ENCODE data around the gene ZDHHC3.
A peak's percentile ranks its signal among the peaks of the same experiment; 100 is the strongest.

Gene ZDHHC3

DNA sequence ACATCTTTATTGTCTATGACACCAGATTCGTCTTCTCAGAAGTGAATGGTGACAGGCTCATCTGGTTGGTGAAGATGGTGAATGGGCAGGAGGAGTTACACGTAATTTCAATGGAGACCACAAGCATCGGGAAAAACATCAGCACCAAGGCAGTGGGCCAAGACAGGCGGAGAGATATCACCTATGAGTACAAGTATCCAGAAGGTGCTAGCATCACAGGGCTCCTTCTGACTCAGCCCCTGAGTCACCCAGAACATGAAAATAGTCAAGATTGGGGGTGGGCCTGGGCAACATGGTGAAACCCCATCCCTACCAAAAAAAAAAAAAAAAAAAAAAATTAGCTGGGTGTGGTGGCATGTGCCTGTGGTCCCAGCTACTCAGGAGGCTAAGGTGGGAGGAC is 69.0 kb downstream of the ZDHHC3 start:
- no peak overlapping the region for H3K4me3 ChIP-seq (ENCODE audit: low read depth, low read length)
- DNase-seq (ENCODE audit: low read depth): no peak

DNA sequence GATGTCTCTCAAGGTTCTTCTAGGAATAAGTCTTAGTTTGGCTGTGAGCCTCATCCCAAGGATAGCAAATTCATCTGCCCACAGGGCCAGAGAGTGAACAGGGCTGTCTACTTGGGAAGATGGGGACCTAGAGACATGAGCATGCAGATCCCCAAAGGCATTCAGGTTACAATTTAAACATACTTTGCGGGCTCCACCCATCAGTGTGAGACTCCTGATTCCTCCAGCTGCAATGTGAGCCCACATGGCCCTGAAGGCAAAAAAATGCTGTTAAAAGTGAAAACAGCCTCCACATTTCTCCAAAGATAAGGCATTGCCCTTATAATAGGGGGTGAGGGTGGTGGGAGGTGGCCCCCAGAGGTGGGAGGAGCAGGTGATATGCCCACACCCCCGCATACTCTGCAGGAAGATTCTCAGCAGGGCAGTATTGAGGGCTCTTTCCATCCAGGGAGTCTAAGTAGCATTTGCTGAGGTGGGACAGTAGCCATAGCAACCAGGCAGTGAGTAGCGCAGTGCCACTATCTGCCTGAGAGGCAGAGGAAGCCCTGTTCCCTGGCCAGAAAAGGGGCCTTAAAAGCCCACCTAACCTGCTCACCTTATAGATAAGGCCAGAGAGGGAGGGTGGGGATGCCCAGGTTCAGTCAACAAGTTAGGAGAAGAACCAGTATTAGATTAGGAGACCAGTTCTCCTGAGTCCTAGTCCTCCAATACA is 70.4 kb downstream of the ZDHHC3 start:
- no peak overlapping the region for H3K4me3 ChIP-seq (ENCODE audit: low read depth, low read length)
- DNase-seq (ENCODE audit: low read depth): no peak

DNA sequence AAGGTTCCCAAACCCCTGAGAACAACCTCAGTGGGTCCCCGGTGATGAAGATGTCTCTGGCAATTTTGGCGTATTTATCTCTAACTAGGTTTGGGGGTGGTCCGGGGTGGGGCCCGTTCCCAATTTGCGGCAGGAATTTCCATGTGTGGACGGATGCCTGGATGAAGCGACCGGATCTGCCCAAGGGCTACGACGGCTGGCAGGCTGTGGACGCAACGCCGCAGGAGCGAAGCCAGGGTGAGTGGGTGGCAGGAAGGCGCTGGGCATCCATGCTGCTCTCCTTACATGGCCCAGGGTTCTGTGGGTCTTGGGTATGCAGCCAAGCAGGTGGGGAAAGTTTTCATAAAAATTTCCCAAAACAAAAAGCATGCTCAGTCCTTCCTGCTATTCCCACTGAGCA is 72.2 kb downstream of the ZDHHC3 start:
- DNase-seq (ENCODE audit: low read depth): no peak
- H3K4me3 ChIP-seq (ENCODE audit: low read depth, low read length): no peak overlapping the region

DNA sequence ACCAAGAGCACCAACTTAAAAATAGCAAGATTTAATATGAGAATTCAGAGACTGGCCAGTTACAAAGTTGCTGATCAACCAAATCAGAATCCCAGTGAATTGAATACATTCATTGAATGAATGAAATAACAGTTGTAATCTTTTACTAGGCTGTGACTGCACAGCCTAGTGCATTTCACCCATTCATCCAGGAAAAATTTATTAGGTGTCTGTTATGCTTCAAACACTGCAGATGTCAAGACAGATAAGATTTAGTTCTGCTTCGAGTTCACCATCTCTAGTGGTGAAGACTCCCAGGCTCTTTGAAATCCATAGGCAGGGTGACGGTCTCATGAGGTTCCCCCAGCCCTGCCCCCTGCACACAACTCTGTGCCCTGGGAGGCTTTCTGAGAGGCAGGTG is 72.7 kb downstream of the ZDHHC3 start:
- DNase-seq (ENCODE audit: low read depth): no peak
- no peak overlapping the region for H3K4me3 ChIP-seq (ENCODE audit: low read depth, low read length)

DNA sequence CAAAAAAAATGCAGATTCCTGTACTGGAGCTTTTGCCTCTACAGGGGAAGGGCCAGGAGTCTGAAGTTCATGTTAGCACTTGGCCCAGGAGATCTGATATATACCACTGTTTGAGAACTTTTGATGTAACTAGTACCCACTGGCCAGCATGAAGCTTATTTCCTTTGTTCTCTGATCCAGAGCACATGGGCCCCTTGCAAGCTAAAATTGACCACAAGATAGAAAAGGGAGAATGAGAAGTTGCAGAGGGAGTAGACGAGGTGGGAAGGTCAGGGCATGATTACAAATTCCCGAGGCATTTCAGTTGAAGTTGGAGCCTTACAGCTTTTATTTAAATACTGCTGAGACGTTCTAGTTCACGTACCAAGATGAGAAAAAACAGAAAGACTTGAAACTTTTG is 73.3 kb downstream of the ZDHHC3 start:
- H3K4me3 ChIP-seq (ENCODE audit: low read depth, low read length): no peak overlapping the region
- DNase-seq (ENCODE audit: low read depth): no peak

DNA sequence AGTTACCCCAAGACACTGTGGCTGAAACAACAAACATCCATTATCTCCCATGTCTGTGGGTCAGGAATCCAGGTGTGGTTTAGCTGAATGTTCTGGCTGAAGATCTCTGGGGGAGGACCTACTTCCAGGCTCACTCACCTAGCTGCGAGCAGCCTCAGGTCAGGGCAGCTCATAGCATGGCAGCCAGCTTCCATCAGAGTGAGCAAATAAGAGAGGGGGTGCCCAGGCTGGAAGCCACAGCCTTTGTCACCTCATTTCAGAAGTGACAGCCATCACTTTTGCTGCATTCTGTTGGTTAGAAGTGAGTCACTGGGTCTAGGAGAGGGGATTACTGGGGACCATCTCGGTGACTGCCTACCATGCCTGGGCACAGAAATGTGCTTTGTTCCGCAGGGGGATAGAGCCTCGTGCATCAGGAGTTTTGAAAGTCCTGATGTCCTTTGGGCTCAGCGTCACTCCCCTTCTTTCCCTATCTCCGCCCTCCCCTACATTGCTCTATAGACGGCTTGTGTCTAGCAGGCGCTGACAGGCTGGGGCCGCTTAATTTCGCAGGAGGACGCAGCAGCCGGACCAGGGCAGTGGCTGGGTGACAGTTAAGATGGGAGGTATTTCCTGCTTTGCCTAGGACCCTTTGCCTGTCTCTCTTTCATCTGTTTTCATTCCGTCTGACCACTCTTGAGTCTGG is 76.1 kb downstream of the ZDHHC3 start:
- no peak for DNase-seq (ENCODE audit: low read depth)
- H3K4me3 ChIP-seq (ENCODE audit: low read depth, low read length): no peak overlapping the region

DNA sequence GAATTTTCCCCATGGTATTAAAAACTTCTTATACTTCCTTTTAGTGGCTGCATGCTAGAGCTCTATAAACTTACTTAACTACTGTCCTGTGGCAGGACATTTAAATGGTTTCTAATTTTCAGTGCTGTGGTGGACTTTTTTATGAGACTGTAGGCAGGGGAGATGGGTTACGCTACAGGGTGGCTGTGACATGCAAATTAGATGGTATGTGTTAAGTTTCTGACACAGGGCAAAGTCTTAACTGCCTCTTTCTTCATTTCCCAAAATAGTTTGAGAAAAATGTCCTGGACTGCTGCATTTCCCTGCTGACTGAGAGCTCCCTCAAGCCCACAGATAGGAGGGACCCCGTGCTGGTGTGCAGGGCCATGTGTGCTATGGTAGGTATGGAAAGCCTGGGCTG is 79.5 kb downstream of the ZDHHC3 start:
- DNase-seq (ENCODE audit: low read depth): no peak
- no peak overlapping the region for H3K4me3 ChIP-seq (ENCODE audit: low read depth, low read length)

DNA sequence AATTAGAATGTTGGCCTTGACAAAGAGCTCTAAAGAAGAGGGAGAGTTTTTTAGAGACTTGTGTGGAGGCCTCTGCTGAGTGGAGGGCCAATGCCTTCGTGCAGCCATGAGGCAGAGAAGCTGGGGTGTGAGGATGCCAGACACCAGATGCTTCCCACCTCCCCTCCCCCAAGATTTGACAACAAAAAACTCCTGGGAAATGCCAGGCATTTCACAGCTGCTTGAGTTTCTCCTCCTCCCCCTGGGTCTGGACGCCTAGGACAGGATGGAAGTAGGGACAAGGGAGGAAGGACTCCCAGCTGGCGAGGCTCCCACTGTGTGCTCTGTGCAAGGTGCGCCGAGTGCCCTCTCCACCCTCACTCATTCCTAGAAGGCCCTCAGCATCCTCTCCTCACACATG is 81.5 kb downstream of the ZDHHC3 start:
- DNase-seq (ENCODE audit: low read depth): no peak
- H3K4me3 ChIP-seq (ENCODE audit: low read depth, low read length): no peak overlapping the region

DNA sequence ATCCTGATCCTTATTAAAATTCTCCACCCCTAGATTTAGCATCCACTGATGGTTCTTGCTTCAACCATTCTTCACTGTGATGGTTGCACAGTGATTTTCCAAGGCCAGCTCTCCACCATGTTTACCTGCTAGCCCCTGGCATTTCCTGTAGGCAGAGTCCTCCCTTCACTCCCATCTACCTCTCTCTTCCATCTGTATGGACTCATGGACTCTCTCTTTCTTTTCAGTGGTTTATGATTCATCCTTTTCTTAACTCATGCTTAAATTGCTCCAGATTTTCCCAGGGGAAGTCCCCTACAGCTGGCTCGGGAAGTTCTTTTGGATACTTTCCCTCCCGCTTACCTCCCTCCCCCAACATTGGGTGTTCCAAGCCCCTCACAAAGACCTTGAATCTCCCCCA is 82.9 kb downstream of the ZDHHC3 start:
- no peak overlapping the region for H3K4me3 ChIP-seq (ENCODE audit: low read depth, low read length)
- DNase-seq (ENCODE audit: low read depth): peak; percentile 62

DNA sequence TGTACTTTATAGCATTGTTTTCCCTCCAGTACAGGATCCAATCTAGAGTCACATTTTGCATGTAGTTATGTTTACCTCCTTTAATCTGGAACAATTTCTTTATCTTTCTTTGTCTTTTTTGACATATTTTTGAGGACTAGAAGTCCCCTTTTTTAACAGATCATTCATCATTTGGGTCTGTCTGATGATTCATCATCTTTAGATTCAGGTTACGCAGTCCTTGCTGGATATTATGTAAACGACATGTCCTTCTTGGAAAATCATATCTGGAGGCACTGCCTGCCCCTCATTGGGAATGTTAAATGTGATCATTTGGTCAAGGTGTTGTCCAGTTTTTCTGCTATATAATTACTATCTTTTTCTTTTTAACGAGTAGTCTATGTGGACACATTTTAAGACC is 83.3 kb downstream of the ZDHHC3 start:
- H3K4me3 ChIP-seq (ENCODE audit: low read depth, low read length): no peak overlapping the region
- DNase-seq (ENCODE audit: low read depth): peak; percentile 46

DNA sequence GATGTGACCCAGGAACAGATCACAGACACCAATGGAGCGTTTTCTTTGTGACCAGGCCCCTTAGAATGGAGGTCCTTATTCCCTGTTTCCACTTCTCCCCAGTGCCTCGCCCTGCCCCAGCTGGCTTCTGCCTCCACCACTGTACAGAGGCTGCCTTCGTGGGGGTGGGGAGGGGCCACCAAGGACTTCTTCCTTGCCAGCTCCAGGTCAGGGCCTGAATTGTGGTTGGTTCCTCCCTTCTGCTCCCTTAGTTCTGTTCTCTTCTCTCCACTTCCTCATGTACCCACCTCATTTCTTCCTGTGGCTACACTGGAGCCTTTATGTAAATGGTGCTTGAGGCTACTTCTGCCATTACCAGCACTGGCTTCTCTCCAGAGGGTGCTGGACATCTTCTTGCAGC is 85.1 kb downstream of the ZDHHC3 start:
- no peak for DNase-seq (ENCODE audit: low read depth)
- no peak overlapping the region for H3K4me3 ChIP-seq (ENCODE audit: low read depth, low read length)

DNA sequence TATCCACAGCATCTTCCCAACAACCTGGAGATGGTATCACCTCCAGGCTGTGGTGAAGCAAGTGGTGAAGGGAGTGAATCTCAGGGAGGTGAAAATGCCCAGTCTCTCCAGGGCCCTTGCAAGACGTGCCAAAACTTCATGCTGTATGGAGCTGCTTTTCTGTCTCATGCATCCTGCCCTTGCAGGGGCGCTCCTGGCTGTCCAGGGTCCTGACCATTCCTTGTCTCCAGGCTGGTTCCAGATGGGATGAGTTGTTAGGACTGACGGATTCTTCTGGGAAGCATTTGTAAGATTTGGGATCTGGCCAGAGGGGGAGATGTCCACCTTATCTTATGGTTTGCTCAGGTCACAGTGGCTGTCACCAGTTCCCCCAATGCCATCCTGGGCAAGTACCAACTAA is 85.7 kb downstream of the ZDHHC3 start:
- no peak for DNase-seq (ENCODE audit: low read depth)
- no peak overlapping the region for H3K4me3 ChIP-seq (ENCODE audit: low read depth, low read length)

DNA sequence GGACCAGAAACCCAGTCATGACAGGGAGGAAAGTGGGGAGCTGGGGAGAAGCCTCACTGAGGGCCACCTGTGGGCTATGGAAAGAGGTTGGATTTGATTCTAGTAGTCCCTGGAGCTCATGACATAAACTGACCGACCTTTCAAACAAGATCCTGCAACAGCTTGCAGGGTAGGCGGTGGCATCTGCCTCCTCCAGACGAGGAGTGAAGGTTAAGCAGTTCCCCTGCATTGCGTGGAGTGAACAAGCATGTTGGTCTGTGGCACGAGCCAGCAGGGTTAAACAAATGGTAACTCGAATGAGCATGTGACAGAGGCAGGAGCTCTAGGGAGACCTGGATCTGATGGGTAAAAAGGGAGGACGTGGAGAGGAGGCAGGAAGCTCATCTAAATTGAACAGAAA is 88.9 kb downstream of the ZDHHC3 start:
- DNase-seq (ENCODE audit: low read depth): no peak
- H3K4me3 ChIP-seq (ENCODE audit: low read depth, low read length): no peak overlapping the region

DNA sequence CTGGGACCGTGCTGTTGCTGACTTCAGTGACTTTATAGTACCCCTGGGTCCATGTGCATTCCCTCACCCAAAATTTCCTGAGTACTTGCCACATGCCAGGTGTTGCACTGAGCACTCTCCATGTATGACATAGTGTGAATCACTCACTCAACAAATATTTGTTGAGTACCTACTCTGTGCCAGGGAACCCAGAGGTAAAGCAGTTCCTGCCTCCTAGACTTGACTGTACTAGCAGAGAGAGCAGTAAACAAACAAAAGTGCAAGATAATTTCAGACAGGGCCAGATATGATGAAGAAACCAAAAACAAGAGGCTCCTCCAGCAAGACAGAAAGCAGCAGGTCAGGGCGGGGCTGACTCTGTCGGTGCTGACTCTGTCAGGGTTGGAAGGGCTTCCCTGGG is 89.4 kb downstream of the ZDHHC3 start:
- H3K4me3 ChIP-seq (ENCODE audit: low read depth, low read length): no peak overlapping the region
- no peak for DNase-seq (ENCODE audit: low read depth)

DNA sequence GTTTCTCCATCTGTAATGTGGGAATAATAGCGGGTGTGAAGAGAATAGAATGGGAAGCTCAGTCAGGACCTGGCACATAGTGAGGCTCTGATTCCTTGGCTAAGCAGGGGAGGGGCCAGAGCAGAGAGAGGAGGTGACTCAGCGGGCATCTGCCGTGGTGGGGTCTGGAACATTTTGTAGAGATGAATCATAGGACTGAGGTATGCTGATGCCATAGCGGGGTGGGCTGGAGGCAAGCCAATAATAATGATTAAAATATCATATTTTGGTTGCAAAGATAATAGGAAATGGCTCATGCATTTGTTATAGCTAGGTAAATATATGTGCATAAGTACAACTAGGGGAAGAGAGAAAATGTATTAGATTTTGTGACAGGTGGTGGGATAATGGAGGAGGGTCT is 90.4 kb downstream of the ZDHHC3 start:
- H3K4me3 ChIP-seq (ENCODE audit: low read depth, low read length): no peak overlapping the region
- peak; percentile 92 for DNase-seq (ENCODE audit: low read depth)

DNA sequence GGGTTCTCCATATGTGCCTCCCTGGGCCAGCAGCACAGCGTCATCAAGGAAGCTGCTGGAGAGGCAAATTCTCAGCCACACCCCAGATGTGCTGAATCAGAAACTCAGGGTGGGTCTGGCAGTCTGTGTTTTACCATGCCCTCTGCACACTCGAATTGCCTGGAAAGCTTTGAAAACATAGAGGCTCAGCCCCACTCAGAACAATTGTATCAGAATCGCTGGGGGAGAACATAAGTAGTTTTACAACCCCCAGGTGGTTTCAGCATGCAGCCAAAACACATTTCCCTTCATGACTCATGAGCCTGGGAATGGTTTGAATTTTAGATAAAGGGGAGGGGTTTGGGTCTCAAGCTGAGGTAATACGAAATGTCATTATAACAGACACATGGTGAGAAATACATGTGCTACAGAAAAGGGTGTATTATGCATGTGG is 92.0 kb downstream of the ZDHHC3 start:
- peak; percentile 98 for DNase-seq (ENCODE audit: low read depth)
- H3K4me3 ChIP-seq (ENCODE audit: low read depth, low read length): no peak overlapping the region

DNA sequence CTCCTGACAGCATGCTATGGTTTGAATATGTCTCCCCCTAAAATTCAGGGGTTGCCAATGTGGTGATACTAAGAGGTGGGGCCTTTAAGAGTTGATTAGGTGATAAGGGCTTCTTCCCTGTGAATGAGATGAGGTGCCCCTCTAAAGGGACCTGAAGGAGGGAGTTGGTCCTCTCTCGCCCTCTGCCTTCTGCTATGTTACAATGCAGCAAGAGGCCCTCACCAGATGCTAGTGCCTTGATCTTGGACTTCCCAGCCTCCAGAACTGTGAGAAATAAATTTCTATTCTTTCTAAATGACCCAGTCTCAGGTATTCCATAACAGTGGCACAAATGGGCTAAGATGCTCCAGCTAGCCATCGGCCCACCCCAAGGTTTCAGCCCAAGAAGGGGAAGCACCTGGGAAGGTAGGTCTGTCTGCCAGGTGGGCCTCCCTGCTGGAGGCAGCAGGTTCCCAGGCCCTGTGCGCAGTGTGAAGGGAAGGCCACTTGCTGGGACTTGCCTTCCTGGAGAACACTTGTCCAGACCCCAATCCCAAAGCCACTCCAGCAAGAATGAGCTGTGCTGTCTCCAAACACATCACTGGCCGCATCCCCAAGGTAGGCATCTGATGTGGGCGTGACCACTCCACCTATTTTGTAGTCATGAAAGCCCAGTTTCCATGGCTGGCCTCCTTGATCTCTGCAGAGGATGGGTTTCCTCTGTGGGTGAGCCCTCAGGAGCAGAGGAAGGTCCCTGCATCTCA is 92.6 kb downstream of the ZDHHC3 start:
- no peak for DNase-seq (ENCODE audit: low read depth)
- no peak overlapping the region for H3K4me3 ChIP-seq (ENCODE audit: low read depth, low read length)

DNA sequence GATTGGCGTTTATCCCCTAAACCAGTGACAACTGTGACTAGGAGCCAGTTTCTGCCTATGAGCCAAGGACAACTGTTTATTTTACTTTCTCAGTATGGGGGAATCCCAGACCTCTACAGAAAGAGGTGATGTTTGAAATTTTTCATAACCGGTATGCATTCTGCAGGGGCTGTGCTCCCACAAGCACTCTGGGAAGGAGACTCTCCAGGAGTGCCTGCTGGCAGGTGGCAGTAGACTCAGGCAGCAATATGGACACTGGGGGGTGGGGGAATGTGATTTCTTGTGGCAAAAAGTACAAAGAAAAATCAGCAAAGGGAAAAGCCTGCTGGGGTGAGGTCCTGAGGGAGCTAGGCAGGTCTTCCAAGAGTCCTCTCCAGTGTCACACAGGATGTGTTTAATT is 95.7 kb downstream of the ZDHHC3 start:
- no peak overlapping the region for H3K4me3 ChIP-seq (ENCODE audit: low read depth, low read length)
- no peak for DNase-seq (ENCODE audit: low read depth)

DNA sequence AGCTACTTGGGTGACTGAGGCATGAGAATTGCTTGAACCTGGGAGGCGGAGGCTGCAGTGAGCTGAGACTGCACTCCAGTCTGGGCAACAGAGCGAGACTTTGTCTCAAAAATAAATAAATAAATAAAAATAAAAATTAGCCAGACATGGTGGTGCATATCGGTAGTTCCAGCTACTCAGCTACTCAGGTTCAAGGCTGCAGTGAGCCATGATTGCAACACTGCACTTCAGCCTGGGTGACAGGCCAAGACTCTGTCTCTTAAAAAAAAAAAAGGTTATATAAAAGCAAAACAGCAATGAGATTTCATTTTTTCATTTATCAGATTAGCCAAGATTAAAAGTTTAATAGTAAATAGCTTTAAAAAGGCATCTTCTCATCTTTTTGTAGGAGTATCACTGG is 98.6 kb downstream of the ZDHHC3 start:
- DNase-seq (ENCODE audit: low read depth): no peak

DNA sequence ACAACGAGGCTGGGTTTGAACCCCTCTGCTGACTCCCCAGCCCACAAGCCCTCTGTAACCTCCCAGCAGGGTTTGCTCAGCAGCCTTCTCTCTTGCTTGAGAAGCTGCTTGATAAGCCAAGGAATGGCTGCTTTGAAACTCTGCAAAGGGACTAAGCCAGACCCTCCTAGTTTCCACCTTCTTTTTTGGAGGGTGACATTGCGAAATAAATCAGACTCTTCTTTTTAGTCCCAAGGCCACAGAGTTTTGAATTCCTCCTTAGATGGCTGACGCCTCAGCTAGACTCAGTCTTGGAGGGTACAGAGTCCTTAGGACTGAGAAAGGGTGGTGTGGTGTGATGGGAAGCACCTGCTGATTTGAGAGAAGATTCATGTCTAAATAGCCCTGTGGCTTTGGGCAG is 100.4 kb downstream of the ZDHHC3 start:
- DNase-seq (ENCODE audit: low read depth): no peak
- no peak overlapping the region for H3K4me3 ChIP-seq (ENCODE audit: low read depth, low read length)

More for the DNA sequence above, 98.6 kb downstream of the ZDHHC3 start:
- no peak overlapping the region for H3K4me3 ChIP-seq (ENCODE audit: low read depth, low read length)

Measured in skeletal muscle cell (primary cell).